BE2C (cell line): ENCODE measurements around the gene ZNF215. TPM values are rescaled to one million over a fixed set of nuclear protein-coding genes. Genes with fewer than 3 reads are reported as not detected.
A peak's percentile ranks its signal among the peaks of the same experiment; 100 is the strongest.
"Not testable (repeated sequence)": the region's sequence is repeated elsewhere in the genome, so short reads cannot be mapped to it uniquely, and the experiment has no call there.

Source experiments
- DNase-seq: peaks from one replicate; pipeline ENCODE4 v3.0.0-alpha.2; 2020
- H3K27me3 ChIP-seq: fragments of 250-450 bp; sonication (Bioruptor Pico); 2 replicates; pipeline ENCODE4 v1.5.1; 2020; ENCODE audit warnings: mild to moderate bottlenecking
- H3K36me3 ChIP-seq: fragments of 250-450 bp; sonication (Bioruptor Pico); 2 replicates; pipeline ENCODE4 v1.5.1; 2020; ENCODE audit warnings: mild to moderate bottlenecking
- H3K4me1 ChIP-seq: fragments of 250-450 bp; sonication (Bioruptor Pico); 2 replicates; pipeline ENCODE4 v1.5.1; 2020
- H3K4me3 ChIP-seq: 2 replicates; pipeline ENCODE4 v1.5.1; 2011; ENCODE audit warnings: low read depth, low read length
- H3K9me3 ChIP-seq: fragments of 250-450 bp; sonication (Bioruptor Pico); 2 replicates; pipeline ENCODE4 v1.5.1; 2020
- CTCF ChIP-seq: IDR thresholded peaks from 2 replicates; pipeline ENCODE4 v1.5.1; 2012; ENCODE audit warnings: mild to moderate bottlenecking, low read depth, low read length
- polyA plus RNA-seq: library from polyadenylated mRNA; unstranded; fragments of >200 nt; gene quantifications from one replicate; pipeline ENCODE4 v1.2.1, GENCODE V29; 2012; ENCODE audit warnings: low read depth, missing spikeins; ENCODE audit not compliant: insufficient read length, insufficient read depth

The ZNF215 gene
- not detected for polyA plus RNA-seq

- DNase-seq: peak; percentile 30
- TF ChIP-seq CTCF: no peak
Observed at GRCh38 chr11:6926208-6927029, at the start of gene ZNF215. Gene ZNF215 (plus strand): TSS chr11:6926426. CDS start chr11:6932273, 5,847 bp downstream.

GRCh38 chr11:6876914-6877313, 49.3 kb upstream of the ZNF215 start:
- no peak for DNase-seq
- no peaks in the 10 kb centered on the region for H3K4me1 ChIP-seq
- H3K27me3 ChIP-seq: no peaks in the 10 kb centered on the region
- H3K9me3 ChIP-seq: no peaks in the 10 kb centered on the region
- H3K4me3 ChIP-seq: no peak overlapping the region
- H3K36me3 ChIP-seq: no peaks in the 10 kb centered on the region
- no peak for TF ChIP-seq CTCF

More at GRCh38 chr11:6926208-6927029, at the start of gene ZNF215:
- peaks cover 18% of the 10 kb centered on the region for H3K27me3 ChIP-seq
- H3K4me1 ChIP-seq: no peaks in the 10 kb centered on the region
- peak within 1 kb of the TSS; percentile 57 for H3K4me3 ChIP-seq
- H3K9me3 ChIP-seq: no peaks in the 10 kb centered on the region
- no peaks in the 10 kb centered on the region for H3K36me3 ChIP-seq

- Histone ChIP-seq H3K27me3 (no peaks in the 10 kb centered on the region), H3K4me3 (no peak overlapping the region)
- TF ChIP-seq CTCF: no peak
Observed at GRCh38 chr11:6882751-6883150, 43.5 kb upstream of the ZNF215 start.

GRCh38 chr11:6887711-6888110, 38.5 kb upstream of the ZNF215 start:
- not testable (repeated sequence) for H3K4me3 ChIP-seq, DNase-seq, H3K4me1 ChIP-seq, H3K9me3 ChIP-seq, H3K36me3 ChIP-seq, H3K27me3 ChIP-seq

More at GRCh38 chr11:6882751-6883150, 43.5 kb upstream of the ZNF215 start:
- H3K4me1 ChIP-seq: no peaks in the 10 kb centered on the region
- H3K9me3 ChIP-seq: no peaks in the 10 kb centered on the region
- no peaks in the 10 kb centered on the region for H3K36me3 ChIP-seq
- no peak for DNase-seq

- Histone ChIP-seq H3K9me3 (no peaks in the 10 kb centered on the region), H3K27me3 (no peaks in the 10 kb centered on the region), H3K4me1 (no peaks in the 10 kb centered on the region), H3K36me3 (no peaks in the 10 kb centered on the region), H3K4me3 (no peak overlapping the region)
- no peak for DNase-seq
- no peak for TF ChIP-seq CTCF
Observed at GRCh38 chr11:6888830-6889229, 37.4 kb upstream of the ZNF215 start.

- Histone ChIP-seq H3K9me3 (no peaks in the 10 kb centered on the region), H3K4me3 (no peak overlapping the region), H3K27me3 (no peaks in the 10 kb centered on the region), H3K4me1 (no peaks in the 10 kb centered on the region), H3K36me3 (no peaks in the 10 kb centered on the region)
- TF ChIP-seq CTCF: no peak
- DNase-seq: no peak
Observed at GRCh38 chr11:6889835-6890234, 36.4 kb upstream of the ZNF215 start.
